HG03064 (cell line): ENCODE measurements around the gene PCDHB2.
"Not testable (repeated sequence)": the region's sequence is repeated elsewhere in the genome, so short reads cannot be mapped to it uniquely, and the experiment has no call there.

Source experiments
- ATAC-seq: cut with Tn5 transposase; IDR thresholded peaks from one replicate; pipeline ENCODE4 v1.9.1; 2021; ENCODE audit warnings: low read depth; ENCODE audit not compliant: unreplicated experiment

PCDHB2 gene

GRCh38 chr5:141094481-141095262 is at the start of gene PCDHB2:
PCDHB2 (plus strand) TSS chr5:141094615; CDS start chr5:141094791, 176 bp downstream.
- no peak for ATAC-seq

DNA sequence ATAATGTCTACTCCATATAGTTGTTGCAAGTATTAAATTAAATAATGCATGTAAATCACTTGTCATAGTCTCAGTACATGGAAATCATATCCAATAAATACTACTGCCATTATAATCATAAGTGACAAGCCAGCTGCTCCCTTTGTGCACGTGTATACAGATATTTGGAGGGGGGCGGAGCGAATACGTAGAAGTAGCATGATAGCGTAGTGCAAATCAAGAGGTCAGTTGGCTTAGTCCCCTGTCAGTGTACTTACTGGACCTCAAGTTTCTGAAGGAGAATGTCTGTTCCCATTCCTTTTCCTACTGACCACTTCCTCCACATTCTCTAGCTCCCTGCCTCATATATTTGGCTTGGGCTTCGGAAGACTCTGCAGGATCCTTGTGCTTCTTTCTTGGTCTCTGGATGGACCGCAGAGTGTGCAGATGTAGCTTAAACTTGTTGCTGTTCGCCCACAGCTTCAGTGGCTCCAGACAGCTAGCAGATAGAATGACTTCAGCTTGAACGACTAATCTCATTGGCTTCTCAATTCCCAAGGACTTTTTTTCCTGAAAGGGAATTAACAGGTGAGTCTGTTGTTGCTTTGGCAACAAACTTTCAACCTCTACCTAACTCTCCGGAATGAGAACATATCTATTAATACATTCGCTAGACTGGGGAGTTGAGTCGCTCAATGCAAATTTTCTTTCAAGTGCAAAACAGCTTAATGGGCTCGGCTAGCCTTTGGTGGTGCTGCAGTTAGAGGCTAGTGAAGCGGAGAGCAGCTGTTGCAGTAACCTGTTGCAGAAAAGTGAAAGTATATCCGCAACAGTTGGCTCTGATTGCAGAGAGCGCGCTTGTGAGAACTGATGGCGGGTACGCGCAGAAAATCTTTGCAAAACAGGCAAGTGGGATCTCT is 43.5 kb upstream of the PCDHB2 start, which contains the start of gene PCDHB1:
PCDHB1 (plus strand) TSS at position 753 of the 899 bp plus-strand sequence; CDS start at position 850, 97 bp downstream.
- ATAC-seq = no peak

DNA sequence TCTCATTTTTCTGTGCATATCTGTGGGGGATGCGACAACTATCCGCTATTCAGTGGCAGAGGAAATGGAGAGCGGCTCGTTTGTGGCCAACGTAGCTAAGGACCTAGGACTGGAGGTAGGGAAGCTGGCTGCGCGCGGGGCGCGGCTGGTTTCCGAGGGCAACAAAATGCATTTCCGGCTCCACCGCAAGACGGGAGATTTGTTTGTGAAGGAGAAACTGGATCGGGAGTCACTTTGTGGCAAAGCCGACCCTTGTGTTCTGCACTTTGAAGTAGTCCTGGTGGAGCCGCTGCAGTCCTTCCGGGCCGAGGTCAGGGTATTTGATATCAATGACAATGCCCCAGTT is 42.9 kb upstream of the PCDHB2 start:
- ATAC-seq = no peak

DNA sequence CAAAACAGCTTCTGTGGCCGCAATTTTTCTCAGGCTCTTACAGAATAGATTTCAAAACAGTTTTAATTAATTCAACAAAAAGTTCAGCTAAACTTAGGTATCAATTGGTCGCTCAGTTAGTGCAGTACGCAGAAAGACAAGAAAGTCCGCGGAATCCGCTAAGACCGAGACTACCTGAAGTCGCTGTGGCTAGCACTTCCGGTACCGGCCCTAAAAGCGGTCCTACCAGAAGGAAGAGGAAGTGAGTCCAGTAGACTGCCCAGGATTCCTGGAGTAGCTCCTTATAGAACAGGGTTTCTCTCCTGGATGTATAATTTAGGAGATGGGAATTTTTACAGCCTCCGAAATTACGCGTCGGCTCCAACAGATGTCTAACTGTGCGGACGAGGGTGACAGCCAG is 16.6 kb upstream of the PCDHB2 start:
- ATAC-seq = no peak

- ATAC-seq = no peak
These were observed 12.2 kb upstream of the PCDHB2 start for GRCh38 chr5:141082228-141082627.

DNA sequence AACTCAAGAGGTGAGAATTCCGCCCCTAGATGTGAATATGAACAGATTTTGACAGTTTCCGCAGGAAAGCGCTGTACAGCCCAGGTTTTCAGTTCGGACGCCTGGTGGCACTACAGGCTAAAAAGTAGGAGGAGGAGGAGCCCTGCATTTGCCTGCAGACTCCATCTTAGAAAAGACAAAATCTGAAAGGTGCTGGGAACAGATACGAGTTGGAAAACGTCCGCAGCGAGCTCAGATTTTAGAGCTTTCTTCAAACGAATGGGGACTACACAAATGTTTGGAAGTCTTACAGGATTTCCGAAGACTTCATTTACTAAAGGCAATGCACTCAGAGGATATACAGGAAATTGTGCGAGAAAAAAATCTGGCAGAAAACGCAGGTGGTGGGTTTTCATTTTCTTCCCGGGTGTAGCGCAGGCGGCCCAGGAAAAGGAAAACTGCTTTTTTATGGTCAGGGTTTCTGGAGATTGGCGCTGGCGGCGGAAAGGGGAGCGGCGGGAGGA is 9.9 kb upstream of the PCDHB2 start:
- ATAC-seq = no peak

DNA sequence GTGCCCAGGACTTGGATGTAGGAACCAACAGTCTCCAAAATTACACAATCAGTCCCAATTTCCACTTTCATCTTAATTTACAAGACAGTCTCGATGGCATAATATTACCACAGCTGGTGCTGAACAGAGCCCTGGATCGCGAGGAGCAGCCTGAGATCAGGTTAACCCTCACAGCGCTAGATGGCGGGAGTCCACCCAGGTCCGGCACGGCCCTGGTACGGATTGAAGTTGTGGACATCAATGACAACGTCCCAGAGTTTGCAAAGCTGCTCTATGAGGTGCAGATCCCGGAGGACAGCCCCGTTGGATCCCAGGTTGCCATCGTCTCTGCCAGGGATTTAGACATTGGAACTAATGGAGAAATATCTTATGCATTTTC is 837 bp downstream of the PCDHB2 start:
- ATAC-seq = no peak

DNA sequence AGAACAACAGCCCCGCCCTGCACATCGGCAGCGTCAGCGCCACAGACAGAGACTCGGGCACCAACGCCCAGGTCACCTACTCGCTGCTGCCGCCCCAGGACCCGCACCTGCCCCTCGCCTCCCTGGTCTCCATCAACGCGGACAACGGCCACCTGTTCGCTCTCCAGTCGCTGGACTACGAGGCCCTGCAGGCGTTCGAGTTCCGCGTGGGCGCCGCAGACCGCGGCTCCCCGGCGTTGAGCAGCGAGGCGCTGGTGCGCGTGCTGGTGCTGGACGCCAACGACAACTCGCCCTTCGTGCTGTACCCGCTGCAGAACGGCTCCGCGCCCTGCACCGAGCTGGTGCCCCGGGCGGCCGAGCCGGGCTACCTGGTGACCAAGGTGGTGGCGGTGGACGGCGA is 1.8 kb downstream of the PCDHB2 start:
- ATAC-seq = not testable (repeated sequence)

DNA sequence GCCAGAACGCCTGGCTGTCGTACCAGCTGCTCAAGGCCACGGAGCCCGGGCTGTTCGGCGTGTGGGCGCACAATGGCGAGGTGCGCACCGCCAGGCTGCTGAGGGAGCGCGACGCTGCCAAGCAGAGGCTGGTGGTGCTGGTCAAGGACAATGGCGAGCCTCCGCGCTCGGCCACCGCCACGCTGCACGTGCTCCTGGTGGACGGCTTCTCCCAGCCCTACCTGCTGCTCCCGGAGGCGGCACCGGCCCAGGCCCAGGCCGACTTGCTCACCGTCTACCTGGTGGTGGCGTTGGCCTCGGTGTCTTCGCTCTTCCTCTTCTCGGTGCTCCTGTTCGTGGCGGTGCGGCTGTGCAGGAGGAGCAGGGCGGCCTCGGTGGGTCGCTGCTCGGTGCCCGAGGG is 2.2 kb downstream of the PCDHB2 start:
- not testable (repeated sequence) for ATAC-seq

GRCh38 chr5:141100243-141100805 is 5.9 kb downstream of the PCDHB2 start, which contains the start of gene PCDHB3:
PCDHB3 (plus strand) TSS chr5:141100473; CDS start chr5:141100650, 177 bp downstream.
- ATAC-seq = no peak

DNA sequence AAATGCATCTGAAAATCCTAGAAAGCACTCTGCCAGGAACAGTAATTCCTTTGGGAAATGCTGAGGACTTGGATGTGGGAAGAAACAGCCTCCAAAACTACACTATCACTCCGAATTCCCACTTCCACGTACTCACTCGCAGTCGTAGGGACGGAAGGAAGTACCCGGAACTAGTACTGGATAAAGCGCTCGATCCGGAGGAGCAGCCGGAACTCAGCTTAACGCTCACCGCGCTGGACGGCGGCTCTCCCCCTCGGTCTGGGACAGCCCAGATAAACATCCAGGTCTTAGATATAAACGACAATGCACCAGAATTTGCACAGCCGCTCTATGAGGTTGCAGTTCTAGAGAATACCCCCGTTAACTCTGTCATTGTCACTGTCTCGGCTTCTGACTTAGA is 6.6 kb downstream of the PCDHB2 start:
- no peak for ATAC-seq

GRCh38 chr5:141102070-141102469 is 7.7 kb downstream of the PCDHB2 start:
- ATAC-seq = not testable (repeated sequence)

DNA sequence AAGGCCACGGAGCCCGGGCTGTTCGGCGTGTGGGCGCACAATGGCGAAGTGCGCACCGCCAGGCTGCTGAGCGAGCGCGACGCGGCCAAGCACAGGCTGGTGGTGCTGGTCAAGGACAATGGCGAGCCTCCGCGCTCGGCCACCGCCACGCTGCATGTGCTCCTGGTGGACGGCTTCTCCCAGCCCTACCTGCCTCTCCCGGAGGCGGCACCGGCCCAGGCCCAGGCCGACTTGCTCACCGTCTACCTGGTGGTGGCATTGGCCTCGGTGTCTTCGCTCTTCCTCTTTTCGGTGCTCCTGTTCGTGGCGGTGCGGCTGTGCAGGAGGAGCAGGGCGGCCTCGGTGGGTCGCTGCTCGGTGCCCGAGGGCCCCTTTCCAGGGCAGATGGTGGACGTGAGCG is 8.1 kb downstream of the PCDHB2 start:
- ATAC-seq = not testable (repeated sequence)

- ATAC-seq = no peak
These were observed 10.9 kb downstream of the PCDHB2 start for GRCh38 chr5:141105350-141105749.

- no peak for ATAC-seq
These were observed 24.8 kb downstream of the PCDHB2 start for GRCh38 chr5:141119250-141119649.

GRCh38 chr5:141121563-141121962 is 27.1 kb downstream of the PCDHB2 start, which contains the start of gene PCDHB4:
PCDHB4 (plus strand) TSS chr5:141121818; CDS start chr5:141121999, 181 bp downstream.
- no peak for ATAC-seq

GRCh38 chr5:141121985-141122384 is 27.6 kb downstream of the PCDHB2 start:
- ATAC-seq = no peak

GRCh38 chr5:141123396-141124135 is 29.2 kb downstream of the PCDHB2 start:
- ATAC-seq = not testable (repeated sequence)

DNA sequence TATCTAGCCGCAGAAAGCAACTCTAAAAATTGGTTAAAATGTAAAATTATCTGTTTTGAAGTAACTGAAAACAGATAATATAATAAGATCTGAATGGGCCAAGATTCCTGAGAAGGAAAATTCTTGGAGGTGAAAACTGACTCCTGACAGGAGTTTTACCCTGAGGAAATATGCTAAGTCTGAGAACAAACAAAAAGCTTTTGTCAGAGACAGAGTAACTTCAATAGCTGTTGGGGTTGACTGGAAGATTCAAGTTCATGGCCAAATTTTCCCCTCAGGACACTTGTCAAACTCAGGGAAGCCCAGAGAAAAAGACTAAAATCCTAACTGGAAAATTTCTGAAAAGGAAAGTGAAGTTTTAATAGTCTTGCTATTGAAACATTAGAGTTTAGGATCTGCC is 32.9 kb downstream of the PCDHB2 start:
- no peak for ATAC-seq
